PFSK-1 (cell line): ENCODE data around the gene S1PR2.

ENCODE experiments used
- FOXP2 ChIP-seq: optimal IDR thresholded peaks from 2 replicates; pipeline ENCODE3; 2011; ENCODE audit warnings: borderline replicate concordance, control low read depth, inconsistent platforms; ENCODE audit not compliant: insufficient read depth; ENCODE audit errors: extremely low read length, extremely low read depth
- POLR2AphosphoS5 ChIP-seq: IDR thresholded peaks from 2 replicates; pipeline ENCODE4 v1.6.1; 2012; ENCODE audit warnings: low read depth, mild to moderate bottlenecking, control low read depth, low read length, moderate library complexity
- REST ChIP-seq, 2 experiments: IDR thresholded peaks; 2 replicates each; pipeline versions ENCODE4 v1.6.1 to v1.8.0; 2011 to 2012; ENCODE audit warnings: low read depth in 2 of 2, low read length in 2 of 2, control low read depth in 1 of 2, inconsistent platforms in 1 of 2, mild to moderate bottlenecking in 1 of 2, moderate library complexity in 1 of 2; ENCODE audit not compliant: insufficient read depth in 1 of 2
- SIN3A ChIP-seq: IDR thresholded peaks from 2 replicates; pipeline ENCODE4 v1.6.1; 2012; ENCODE audit warnings: mild to moderate bottlenecking, low read length, moderate library complexity, borderline replicate concordance; ENCODE audit not compliant: insufficient read depth
- TAF1 ChIP-seq: IDR thresholded peaks from 2 replicates; pipeline ENCODE4 v1.6.1; 2012; ENCODE audit warnings: low read length, control low read depth, borderline replicate concordance; ENCODE audit not compliant: insufficient read depth

S1PR2 gene

DNA sequence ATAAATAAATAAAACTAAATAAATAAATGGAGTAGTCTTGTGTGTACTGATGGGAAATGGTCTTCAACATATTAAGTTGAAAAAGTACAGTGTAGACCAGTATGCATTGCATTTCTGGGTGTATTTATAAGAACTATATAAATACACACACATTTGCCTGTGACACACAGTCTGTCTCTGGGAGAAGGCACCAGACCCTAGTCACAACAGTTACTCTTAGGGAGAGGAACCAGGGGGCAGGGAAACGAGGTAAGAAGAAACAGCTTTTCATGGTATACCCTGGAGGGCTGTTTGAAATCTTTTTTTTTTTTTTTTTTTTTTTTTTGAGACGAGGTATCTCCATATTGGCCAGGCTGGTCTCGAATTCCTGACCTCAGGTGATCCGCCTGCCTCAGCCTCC, 2.8 kb upstream of the S1PR2 start:
- TF ChIP-seq FOXP2 (no peak), POLR2AphosphoS5 (no peak), SIN3A (no peak), REST (IDR thresholded peaks at IDR 0.05; ENCODE audit: insufficient read depth in 1 of 2, low read depth in 2 of 2, low read length in 2 of 2) (no peak), TAF1 (no peak)

GRCh38 chr19:10231612-10232228, 589 bp upstream of the S1PR2 start:
- TF ChIP-seq TAF1 = no peak
- no peak for TF ChIP-seq FOXP2
- no peak for TF ChIP-seq REST (IDR thresholded peaks at IDR 0.05; ENCODE audit: insufficient read depth in 1 of 2, low read depth in 2 of 2, low read length in 2 of 2)
- TF ChIP-seq POLR2AphosphoS5 = no peak
- no peak for TF ChIP-seq SIN3A

GRCh38 chr19:10230173-10230860, 814 bp downstream of the S1PR2 start:
- TF ChIP-seq SIN3A = no peak
- no peak for TF ChIP-seq FOXP2
- TF ChIP-seq REST (IDR thresholded peaks at IDR 0.05; ENCODE audit: insufficient read depth in 1 of 2, low read depth in 2 of 2, low read length in 2 of 2) = no peak
- no peak for TF ChIP-seq TAF1
- no peak for TF ChIP-seq POLR2AphosphoS5

DNA sequence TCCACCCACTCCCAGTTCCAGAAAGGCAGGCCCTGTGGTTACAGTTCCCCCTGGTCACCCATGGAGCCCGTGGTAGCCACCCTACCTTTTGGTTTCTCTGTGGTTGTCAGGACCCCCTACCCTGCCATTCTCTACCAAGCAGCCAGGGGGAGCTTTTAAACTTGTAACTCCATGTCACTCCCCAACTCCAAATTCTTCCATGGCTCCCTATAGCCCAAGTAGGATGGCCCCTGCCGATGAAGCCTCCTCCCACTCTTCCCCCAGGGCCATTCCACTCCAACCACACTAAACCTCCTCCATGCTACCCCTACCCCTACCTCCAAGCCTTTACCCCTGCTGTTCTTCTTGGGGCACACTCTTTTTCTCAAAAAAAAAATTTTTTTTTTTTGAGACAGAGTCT, 2.2 kb downstream of the S1PR2 start:
- TF ChIP-seq REST (IDR thresholded peaks at IDR 0.05; ENCODE audit: insufficient read depth in 1 of 2, low read depth in 2 of 2, low read length in 2 of 2) (no peak), TAF1 (no peak), SIN3A (no peak), POLR2AphosphoS5 (no peak), FOXP2 (no peak)

- TF ChIP-seq TAF1 = no peak
- no peak for TF ChIP-seq POLR2AphosphoS5
- no peak for TF ChIP-seq SIN3A
- TF ChIP-seq FOXP2 = no peak
- no peak for TF ChIP-seq REST (IDR thresholded peaks at IDR 0.05; ENCODE audit: insufficient read depth in 1 of 2, low read depth in 2 of 2, low read length in 2 of 2)
Observed at GRCh38 chr19:10228393-10228792, 2.7 kb downstream of the S1PR2 start.
